ENCODE measurements around the gene NUDT19. TPM values are rescaled to one million over a fixed set of nuclear protein-coding genes. Genes with fewer than 3 reads are reported as not detected.
"Not testable (repeated sequence)": the region's sequence is repeated elsewhere in the genome, so short reads cannot be mapped to it uniquely, and the experiment has no call there.

NUDT19 gene
- total RNA-seq, 1 donor from 2014 or later: 25.3 TPM

- DNase-seq: no peak
- Mint-ChIP-seq H3K9me3 (peaks cover 8% of the 10 kb centered on the region), H3K27me3 (no peaks in the 10 kb centered on the region), H3K27ac (no peak overlapping the region), H3K4me1 (peaks cover 4% of the 10 kb centered on the region), H3K36me3 (ENCODE audit: low read depth) (peaks cover 88% of the 10 kb centered on the region), H3K4me3 (no peak overlapping the region)
- intact Hi-C loops (cut with micrococcal nuclease): no loop called here
Measured at GRCh38 chr19:32702010-32702409, 10.4 kb downstream of the NUDT19 start.

- H3K9me3 Mint-ChIP-seq; H3K4me3 Mint-ChIP-seq; intact Hi-C loops (cut with micrococcal nuclease); H3K27me3 Mint-ChIP-seq; DNase-seq; H3K27ac Mint-ChIP-seq: not testable (repeated sequence)
- H3K36me3 Mint-ChIP-seq (ENCODE audit: low read depth): peaks cover 77% of the 10 kb centered on the region
- peaks cover 10% of the 10 kb centered on the region for H3K4me1 Mint-ChIP-seq
Measured at GRCh38 chr19:32704006-32704405, 12.4 kb downstream of the NUDT19 start.

GRCh38 chr19:32708457-32708856 is 16.8 kb downstream of the NUDT19 start:
- Mint-ChIP-seq H3K9me3 (peaks cover 4% of the 10 kb centered on the region), H3K27ac (peak overlapping the region; percentile 48), H3K36me3 (ENCODE audit: low read depth) (peaks cover 62% of the 10 kb centered on the region), H3K4me1 (peaks cover 10% of the 10 kb centered on the region), H3K27me3 (no peaks in the 10 kb centered on the region), H3K4me3 (no peak overlapping the region)
- intact Hi-C loops (cut with micrococcal nuclease): no loop called here
- DNase-seq: peak; percentile 73

- DNase-seq: no peak
- Mint-ChIP-seq H3K36me3 (ENCODE audit: low read depth) (peaks cover 62% of the 10 kb centered on the region), H3K4me1 (peaks cover 10% of the 10 kb centered on the region), H3K27ac (peak overlapping the region; percentile 48), H3K27me3 (no peaks in the 10 kb centered on the region), H3K9me3 (peaks cover 4% of the 10 kb centered on the region), H3K4me3 (no peak overlapping the region)
- intact Hi-C loops (cut with micrococcal nuclease): no loop called here
Measured at GRCh38 chr19:32709032-32709431, 17.4 kb downstream of the NUDT19 start.

GRCh38 chr19:32711747-32712146 is 20.1 kb downstream of the NUDT19 start:
- Mint-ChIP-seq H3K4me3 (no peak overlapping the region), H3K4me1 (peaks cover 10% of the 10 kb centered on the region), H3K27ac (no peak overlapping the region), H3K36me3 (ENCODE audit: low read depth) (peaks cover 48% of the 10 kb centered on the region), H3K9me3 (no peaks in the 10 kb centered on the region), H3K27me3 (no peaks in the 10 kb centered on the region)
- no peak for DNase-seq
- intact Hi-C loops (cut with micrococcal nuclease): no loop called here

GRCh38 chr19:32716203-32716602 is 24.6 kb downstream of the NUDT19 start:
- DNase-seq; H3K27ac Mint-ChIP-seq; H3K4me1 Mint-ChIP-seq; H3K4me3 Mint-ChIP-seq; H3K9me3 Mint-ChIP-seq; intact Hi-C loops (cut with micrococcal nuclease); H3K27me3 Mint-ChIP-seq: not testable (repeated sequence)
- peaks cover 28% of the 10 kb centered on the region for H3K36me3 Mint-ChIP-seq (ENCODE audit: low read depth)

- Mint-ChIP-seq H3K27ac (no peak overlapping the region), H3K27me3 (no peaks in the 10 kb centered on the region), H3K36me3 (ENCODE audit: low read depth) (peaks cover 26% of the 10 kb centered on the region), H3K4me3 (no peak overlapping the region), H3K9me3 (no peaks in the 10 kb centered on the region), H3K4me1 (peaks cover 3% of the 10 kb centered on the region)
- no peak for DNase-seq
- intact Hi-C loops (cut with micrococcal nuclease): no loop called here
Measured at GRCh38 chr19:32717496-32717895, 25.9 kb downstream of the NUDT19 start.

GRCh38 chr19:32718286-32718685 is 26.7 kb downstream of the NUDT19 start:
- intact Hi-C loops (cut with micrococcal nuclease): no loop called here
- H3K4me3 Mint-ChIP-seq: no peak overlapping the region
- H3K36me3 Mint-ChIP-seq (ENCODE audit: low read depth): peaks cover 20% of the 10 kb centered on the region
- no peaks in the 10 kb centered on the region for H3K9me3 Mint-ChIP-seq
- no peaks in the 10 kb centered on the region for H3K27me3 Mint-ChIP-seq
- DNase-seq: no peak
- peaks cover 3% of the 10 kb centered on the region for H3K4me1 Mint-ChIP-seq
- no peak overlapping the region for H3K27ac Mint-ChIP-seq

- Mint-ChIP-seq H3K9me3 (no peaks in the 10 kb centered on the region), H3K36me3 (ENCODE audit: low read depth) (peaks cover 13% of the 10 kb centered on the region), H3K27me3 (peaks cover 4% of the 10 kb centered on the region), H3K27ac (no peak within 1 kb of the TSS), H3K4me3 (no peak within 1 kb of the TSS), H3K4me1 (peaks cover 3% of the 10 kb centered on the region)
- no peak for DNase-seq
- intact Hi-C loops (cut with micrococcal nuclease): no loop called here
Measured at GRCh38 chr19:32719611-32720059, 28.0 kb downstream of the NUDT19 start, which contains the start of gene TDRD12. TSS of gene TDRD12 (plus strand) at chr19:32719767. CDS start at chr19:32720073, 306 bp downstream.

- Mint-ChIP-seq H3K9me3 (no peaks in the 10 kb centered on the region), H3K4me1 (peaks cover 3% of the 10 kb centered on the region), H3K27ac (no peak overlapping the region), H3K27me3 (peaks cover 6% of the 10 kb centered on the region), H3K36me3 (ENCODE audit: low read depth) (peaks cover 6% of the 10 kb centered on the region), H3K4me3 (no peak overlapping the region)
- intact Hi-C loops (cut with micrococcal nuclease): no loop called here
- no peak for DNase-seq
Measured at GRCh38 chr19:32720216-32720935, 28.8 kb downstream of the NUDT19 start.

- Mint-ChIP-seq H3K4me1 (peaks cover 3% of the 10 kb centered on the region), H3K36me3 (ENCODE audit: low read depth) (peaks cover 5% of the 10 kb centered on the region), H3K9me3 (no peaks in the 10 kb centered on the region), H3K4me3 (no peak overlapping the region), H3K27me3 (peaks cover 6% of the 10 kb centered on the region), H3K27ac (no peak overlapping the region)
- intact Hi-C loops (cut with micrococcal nuclease): no loop called here
- DNase-seq: no peak
Measured at GRCh38 chr19:32720936-32721250, 29.3 kb downstream of the NUDT19 start.

GRCh38 chr19:32735936-32736335 is 44.3 kb downstream of the NUDT19 start:
- Mint-ChIP-seq H3K9me3 (no peaks in the 10 kb centered on the region), H3K4me3 (no peak overlapping the region), H3K36me3 (ENCODE audit: low read depth) (no peaks in the 10 kb centered on the region), H3K27me3 (peaks cover 4% of the 10 kb centered on the region), H3K4me1 (no peaks in the 10 kb centered on the region), H3K27ac (no peak overlapping the region)
- no peak for DNase-seq
- intact Hi-C loops (cut with micrococcal nuclease): no loop called here

- Mint-ChIP-seq H3K27ac (no peak overlapping the region), H3K27me3 (peaks cover 7% of the 10 kb centered on the region), H3K4me1 (no peaks in the 10 kb centered on the region), H3K4me3 (no peak overlapping the region), H3K36me3 (ENCODE audit: low read depth) (no peaks in the 10 kb centered on the region), H3K9me3 (no peaks in the 10 kb centered on the region)
- intact Hi-C loops (cut with micrococcal nuclease): no loop called here
- no peak for DNase-seq
Measured at GRCh38 chr19:32743021-32743420, 51.4 kb downstream of the NUDT19 start.

- DNase-seq: no peak
- no peak overlapping the region for H3K27ac Mint-ChIP-seq
- no peaks in the 10 kb centered on the region for H3K4me1 Mint-ChIP-seq
- no peaks in the 10 kb centered on the region for H3K36me3 Mint-ChIP-seq (ENCODE audit: low read depth)
- no peaks in the 10 kb centered on the region for H3K9me3 Mint-ChIP-seq
- no peak overlapping the region for H3K4me3 Mint-ChIP-seq
- H3K27me3 Mint-ChIP-seq: peaks cover 7% of the 10 kb centered on the region
- intact Hi-C loops (cut with micrococcal nuclease): no loop called here
Measured at GRCh38 chr19:32743447-32743846, 51.8 kb downstream of the NUDT19 start.
